Loucy (cell line): Measurements from ENCODE around the gene GADL1.

ENCODE experiments used
- EZH2phosphoT487 ChIP-seq: fragments of 200-600 bp; IDR thresholded peaks from 2 replicates; pipeline ENCODE4 v1.6.1; 2018; ENCODE audit warnings: antibody characterized with exemption, mild to moderate bottlenecking, moderate library complexity, borderline replicate concordance
- TF ChIP-seq, protein P1 (sequence below): fragments of 200-600 bp; sonication (generic); conservative IDR thresholded peaks from 2 replicates; pipeline ENCODE4 v1.5.1; 2014; ENCODE audit warnings: mild to moderate bottlenecking, antibody characterized with exemption, low read length

DNA sequence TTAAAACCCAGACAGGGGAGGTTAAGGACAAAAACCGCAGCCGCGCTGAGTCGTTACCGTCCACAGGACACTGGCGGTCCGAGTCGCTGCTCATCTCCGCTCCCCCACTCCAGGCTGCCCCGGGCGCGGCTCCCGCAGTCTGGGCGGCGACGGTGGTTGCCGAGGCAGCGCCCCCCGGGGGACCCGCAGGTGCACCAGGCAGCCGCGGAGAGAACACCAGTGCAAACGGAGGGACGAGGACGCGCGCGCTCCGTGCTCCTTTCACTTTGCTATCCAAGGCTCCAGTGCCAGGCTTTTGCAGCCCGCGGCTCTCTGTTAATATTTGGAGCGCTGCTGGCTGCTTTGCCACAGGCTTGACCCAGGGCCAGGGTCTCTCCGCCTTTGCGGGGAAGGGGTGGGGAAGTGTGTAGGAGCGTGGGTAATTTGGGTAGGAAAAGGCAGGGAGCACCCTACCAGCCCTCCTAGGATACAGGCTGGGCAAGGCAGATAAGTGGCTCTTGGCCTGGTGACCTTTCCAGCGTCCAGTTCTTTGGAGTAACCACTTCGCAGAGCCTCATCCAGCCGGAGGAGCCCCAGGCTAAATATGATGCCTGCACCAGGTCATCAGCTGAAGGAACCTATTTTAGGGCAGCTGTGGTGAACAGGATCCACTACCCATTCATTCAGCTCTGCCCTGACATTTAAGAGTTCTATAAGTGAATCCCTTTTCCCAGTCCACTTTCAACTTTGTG, at the start of gene GADL1:
- TF ChIP-seq, protein P1, sequence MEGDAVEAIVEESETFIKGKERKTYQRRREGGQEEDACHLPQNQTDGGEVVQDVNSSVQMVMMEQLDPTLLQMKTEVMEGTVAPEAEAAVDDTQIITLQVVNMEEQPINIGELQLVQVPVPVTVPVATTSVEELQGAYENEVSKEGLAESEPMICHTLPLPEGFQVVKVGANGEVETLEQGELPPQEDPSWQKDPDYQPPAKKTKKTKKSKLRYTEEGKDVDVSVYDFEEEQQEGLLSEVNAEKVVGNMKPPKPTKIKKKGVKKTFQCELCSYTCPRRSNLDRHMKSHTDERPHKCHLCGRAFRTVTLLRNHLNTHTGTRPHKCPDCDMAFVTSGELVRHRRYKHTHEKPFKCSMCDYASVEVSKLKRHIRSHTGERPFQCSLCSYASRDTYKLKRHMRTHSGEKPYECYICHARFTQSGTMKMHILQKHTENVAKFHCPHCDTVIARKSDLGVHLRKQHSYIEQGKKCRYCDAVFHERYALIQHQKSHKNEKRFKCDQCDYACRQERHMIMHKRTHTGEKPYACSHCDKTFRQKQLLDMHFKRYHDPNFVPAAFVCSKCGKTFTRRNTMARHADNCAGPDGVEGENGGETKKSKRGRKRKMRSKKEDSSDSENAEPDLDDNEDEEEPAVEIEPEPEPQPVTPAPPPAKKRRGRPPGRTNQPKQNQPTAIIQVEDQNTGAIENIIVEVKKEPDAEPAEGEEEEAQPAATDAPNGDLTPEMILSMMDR: peak; percentile 30
- no peak for TF ChIP-seq EZH2phosphoT487
